ENCODE results near the gene MRPS12.

GRCh38 chr19:38917516-38917915 is 13.2 kb upstream of the MRPS12 start:
- TF ChIP-seq CTCF (IDR thresholded peaks at IDR 0.05; ENCODE audit: borderline replicate concordance, extremely low read depth, low read length, poor library complexity, severe bottlenecking) = no peak
- no peak for TF ChIP-seq EZH2 (IDR thresholded peaks at IDR 0.05; ENCODE audit: borderline replicate concordance, low read depth, low read length, severe bottlenecking)
